Colon (tissue), 2 donors: ENCODE data around the gene MAGI1.

Experiments used
- FAIRE-seq: peaks from 2 replicates; lab custom pipeline; 2012; peaks lifted over from hg19 to GRCh38; lab: Jason Lieb, UNC
- donor health status: control.
- donor health status: control.

The MAGI1 gene

GRCh38 chr3:65788461-65788860 lies 250.3 kb downstream of the MAGI1 start:
- FAIRE-seq = no peak

- no peak for FAIRE-seq
Measured at GRCh38 chr3:65787827-65788226, 250.9 kb downstream of the MAGI1 start.

- no peak for FAIRE-seq
Measured at GRCh38 chr3:65787340-65787739, 251.4 kb downstream of the MAGI1 start.

GRCh38 chr3:65786890-65787289 lies 251.8 kb downstream of the MAGI1 start:
- FAIRE-seq = no peak

GRCh38 chr3:65785065-65785645 lies 253.6 kb downstream of the MAGI1 start:
- FAIRE-seq = no peak

GRCh38 chr3:65783117-65783516 lies 255.6 kb downstream of the MAGI1 start:
- FAIRE-seq = no peak

- FAIRE-seq = no peak
Measured at GRCh38 chr3:65781594-65781993, 257.1 kb downstream of the MAGI1 start.

GRCh38 chr3:65779390-65779789 lies 259.3 kb downstream of the MAGI1 start:
- no peak for FAIRE-seq

- no peak for FAIRE-seq
Measured at GRCh38 chr3:65778968-65779367, 259.8 kb downstream of the MAGI1 start.

GRCh38 chr3:65777050-65777449 lies 261.7 kb downstream of the MAGI1 start:
- FAIRE-seq = no peak

- no peak for FAIRE-seq
Measured at GRCh38 chr3:65776494-65776893, 262.2 kb downstream of the MAGI1 start.

GRCh38 chr3:65776081-65776480 lies 262.6 kb downstream of the MAGI1 start:
- no peak for FAIRE-seq

GRCh38 chr3:65772758-65773157 lies 266.0 kb downstream of the MAGI1 start:
- FAIRE-seq = no peak

GRCh38 chr3:65767551-65767950 lies 271.2 kb downstream of the MAGI1 start:
- no peak for FAIRE-seq

GRCh38 chr3:65762235-65762580 lies 276.5 kb downstream of the MAGI1 start:
- no peak for FAIRE-seq

- no peak for FAIRE-seq
Measured at GRCh38 chr3:65761446-65762234, 277.1 kb downstream of the MAGI1 start.

- FAIRE-seq = no peak
Measured at GRCh38 chr3:65758876-65759598, 279.7 kb downstream of the MAGI1 start.

- FAIRE-seq = no peak
Measured at GRCh38 chr3:65758438-65758837, 280.3 kb downstream of the MAGI1 start.

- FAIRE-seq = no peak
Measured at GRCh38 chr3:65752636-65753035, 286.1 kb downstream of the MAGI1 start.

- no peak for FAIRE-seq
Measured at GRCh38 chr3:65751123-65751700, 287.5 kb downstream of the MAGI1 start.

GRCh38 chr3:65749066-65749465 lies 289.7 kb downstream of the MAGI1 start:
- no peak for FAIRE-seq

GRCh38 chr3:65748326-65748725 lies 290.4 kb downstream of the MAGI1 start:
- FAIRE-seq = no peak

- FAIRE-seq = no peak
Measured at GRCh38 chr3:65746848-65747247, 291.9 kb downstream of the MAGI1 start.
